ENCODE results near the gene RGS17.

RGS17 gene

DNA sequence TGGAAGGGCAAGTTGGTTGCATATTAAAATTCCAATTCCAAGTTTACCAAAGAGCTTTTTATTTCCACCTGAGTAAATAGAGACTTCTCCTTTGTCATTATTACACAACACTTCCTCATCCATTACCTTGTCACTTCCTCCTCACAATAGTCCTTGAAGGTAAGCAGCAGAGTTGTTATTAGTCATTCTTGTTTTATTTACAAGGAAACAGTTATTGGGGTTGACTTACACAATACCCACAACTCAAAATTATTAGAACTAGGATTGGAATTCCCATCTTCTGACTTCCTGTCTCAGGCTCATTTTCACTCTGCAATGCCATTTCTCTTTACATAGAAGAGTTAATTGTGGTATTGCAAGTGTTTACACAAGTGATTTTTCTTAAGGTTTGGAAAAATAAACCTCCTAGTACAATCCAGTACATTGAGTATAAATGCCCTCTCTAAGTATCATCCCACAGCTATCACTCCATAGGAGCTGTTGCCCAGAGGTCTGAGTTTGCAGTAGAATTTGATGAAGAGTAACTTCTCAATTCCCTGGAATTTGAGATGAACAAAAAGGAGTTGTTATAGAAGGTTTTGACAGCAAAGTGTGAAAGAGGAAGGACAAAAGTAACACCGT, 99.6 kb downstream of the RGS17 start:
- H3K27me3 ChIP-seq (replicated peaks; ENCODE audit: control insufficient read depth, insufficient read depth, low read length) = no peaks in the 10 kb centered on the region

DNA sequence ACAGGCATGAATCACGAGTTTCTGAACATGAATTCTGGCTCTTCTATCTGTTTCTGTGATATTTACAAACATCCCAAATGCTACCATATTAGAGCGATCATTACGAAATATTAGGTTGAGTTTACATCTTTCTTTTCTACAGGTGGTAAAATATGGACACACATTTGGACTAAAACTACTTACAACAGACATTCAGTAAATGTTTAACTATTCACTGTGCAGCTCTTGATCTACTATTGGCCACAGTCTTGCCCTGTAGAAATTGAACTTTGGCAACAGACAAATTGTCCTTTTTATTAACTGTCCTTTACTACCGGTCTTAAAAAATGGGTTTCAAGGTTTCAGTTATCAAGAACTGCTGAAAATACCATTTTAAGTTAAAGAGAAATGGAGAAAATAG, 102.1 kb downstream of the RGS17 start:
- no peak for DNase-seq (ENCODE audit: low read depth)
- no peaks in the 10 kb centered on the region for H3K9me3 ChIP-seq (ENCODE audit: control insufficient read depth, low read length)
- peaks cover 8% of the 10 kb centered on the region for H3K4me1 ChIP-seq (ENCODE audit: control insufficient read depth, insufficient read depth, low read length)
- H3K4me3 ChIP-seq (ENCODE audit: low read length) = no peak overlapping the region
- no peaks in the 10 kb centered on the region for H3K36me3 ChIP-seq (ENCODE audit: control insufficient read depth, insufficient read depth, low read length, severe bottlenecking)
- no peak overlapping the region for H3K9ac ChIP-seq (ENCODE audit: low read length)
- H3K27me3 ChIP-seq (replicated peaks; ENCODE audit: control insufficient read depth, insufficient read depth, low read length) = no peaks in the 10 kb centered on the region

More for the DNA sequence above, 99.6 kb downstream of the RGS17 start:
- Histone ChIP-seq H3K9me3 (ENCODE audit: control insufficient read depth, low read length) (no peaks in the 10 kb centered on the region), H3K9ac (ENCODE audit: low read length) (no peak overlapping the region), H3K36me3 (ENCODE audit: control insufficient read depth, insufficient read depth, low read length, severe bottlenecking) (no peaks in the 10 kb centered on the region), H3K4me3 (ENCODE audit: low read length) (no peak overlapping the region), H3K4me1 (ENCODE audit: control insufficient read depth, insufficient read depth, low read length) (peaks cover 8% of the 10 kb centered on the region)
- DNase-seq (ENCODE audit: low read depth) = peak; percentile 25

DNA sequence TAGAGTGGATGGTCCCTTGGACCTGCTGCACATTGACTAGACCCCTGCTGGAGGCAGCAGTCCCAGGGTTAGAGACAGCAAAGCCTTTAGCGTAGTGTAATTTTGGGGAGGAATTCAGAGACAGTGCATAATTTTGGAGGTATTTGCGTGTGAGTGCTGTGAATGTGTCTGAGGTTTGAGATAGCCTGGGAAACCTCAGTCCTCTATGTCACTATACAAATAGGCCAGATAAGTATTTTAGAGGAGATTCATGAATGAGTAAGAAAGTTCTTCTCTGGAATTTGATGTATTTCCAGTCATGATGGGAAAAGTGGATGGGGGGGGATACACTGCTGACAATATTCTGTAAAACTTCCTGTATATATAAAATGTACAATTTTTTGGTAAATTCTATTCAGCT, 102.8 kb downstream of the RGS17 start:
- Histone ChIP-seq H3K36me3 (ENCODE audit: control insufficient read depth, insufficient read depth, low read length, severe bottlenecking) (no peaks in the 10 kb centered on the region), H3K9ac (ENCODE audit: low read length) (no peak overlapping the region), H3K9me3 (ENCODE audit: control insufficient read depth, low read length) (no peaks in the 10 kb centered on the region), H3K27me3 (replicated peaks; ENCODE audit: control insufficient read depth, insufficient read depth, low read length) (no peaks in the 10 kb centered on the region), H3K4me1 (ENCODE audit: control insufficient read depth, insufficient read depth, low read length) (peaks cover 8% of the 10 kb centered on the region), H3K4me3 (ENCODE audit: low read length) (no peak overlapping the region)
- DNase-seq (ENCODE audit: low read depth) = no peak

DNA sequence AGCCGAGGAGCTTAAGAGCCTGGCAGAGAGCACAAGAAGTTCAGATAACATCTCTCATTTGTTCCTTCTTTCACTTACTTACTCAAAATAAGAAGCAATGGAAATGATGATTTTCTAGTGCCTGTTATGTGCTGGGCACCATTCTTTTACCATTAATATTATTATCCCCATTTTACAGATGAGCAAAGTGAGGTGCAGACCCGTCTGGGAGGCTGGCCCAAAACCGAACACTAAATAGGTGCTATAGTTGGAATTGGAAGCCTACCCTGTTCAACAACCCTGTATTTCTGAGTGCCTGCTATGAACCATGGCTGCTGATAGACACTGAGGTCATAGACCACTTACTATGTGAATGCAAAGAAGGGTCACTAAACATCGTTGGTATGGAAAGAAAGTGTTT, 103.6 kb downstream of the RGS17 start:
- Histone ChIP-seq H3K4me1 (ENCODE audit: control insufficient read depth, insufficient read depth, low read length) (peaks cover 8% of the 10 kb centered on the region), H3K27me3 (replicated peaks; ENCODE audit: control insufficient read depth, insufficient read depth, low read length) (no peaks in the 10 kb centered on the region), H3K36me3 (ENCODE audit: control insufficient read depth, insufficient read depth, low read length, severe bottlenecking) (no peaks in the 10 kb centered on the region), H3K9me3 (ENCODE audit: control insufficient read depth, low read length) (no peaks in the 10 kb centered on the region), H3K4me3 (ENCODE audit: low read length) (no peak overlapping the region), H3K9ac (ENCODE audit: low read length) (no peak overlapping the region)
- no peak for DNase-seq (ENCODE audit: low read depth)

DNA sequence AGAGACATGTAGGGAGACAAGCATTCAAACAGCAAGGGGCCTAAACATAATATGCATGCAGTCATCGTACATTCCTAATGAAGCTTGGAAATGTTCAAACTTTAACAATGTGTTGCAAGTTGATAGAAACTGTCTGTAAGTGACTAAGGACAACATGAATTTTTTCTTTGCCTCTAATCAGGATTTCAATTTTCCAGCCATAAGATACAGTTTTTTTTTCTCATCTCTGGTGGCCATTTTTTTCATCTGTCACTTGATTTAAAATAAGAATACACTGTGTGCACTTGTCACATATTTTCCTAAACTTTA, 106.4 kb downstream of the RGS17 start:
- no peaks in the 10 kb centered on the region for H3K27me3 ChIP-seq (replicated peaks; ENCODE audit: control insufficient read depth, insufficient read depth, low read length)
- H3K4me3 ChIP-seq (ENCODE audit: low read length) = no peak overlapping the region
- no peak for DNase-seq (ENCODE audit: low read depth)
- no peaks in the 10 kb centered on the region for H3K4me1 ChIP-seq (ENCODE audit: control insufficient read depth, insufficient read depth, low read length)
- no peaks in the 10 kb centered on the region for H3K36me3 ChIP-seq (ENCODE audit: control insufficient read depth, insufficient read depth, low read length, severe bottlenecking)
- no peak overlapping the region for H3K9ac ChIP-seq (ENCODE audit: low read length)
- H3K9me3 ChIP-seq (ENCODE audit: control insufficient read depth, low read length) = no peaks in the 10 kb centered on the region

DNA sequence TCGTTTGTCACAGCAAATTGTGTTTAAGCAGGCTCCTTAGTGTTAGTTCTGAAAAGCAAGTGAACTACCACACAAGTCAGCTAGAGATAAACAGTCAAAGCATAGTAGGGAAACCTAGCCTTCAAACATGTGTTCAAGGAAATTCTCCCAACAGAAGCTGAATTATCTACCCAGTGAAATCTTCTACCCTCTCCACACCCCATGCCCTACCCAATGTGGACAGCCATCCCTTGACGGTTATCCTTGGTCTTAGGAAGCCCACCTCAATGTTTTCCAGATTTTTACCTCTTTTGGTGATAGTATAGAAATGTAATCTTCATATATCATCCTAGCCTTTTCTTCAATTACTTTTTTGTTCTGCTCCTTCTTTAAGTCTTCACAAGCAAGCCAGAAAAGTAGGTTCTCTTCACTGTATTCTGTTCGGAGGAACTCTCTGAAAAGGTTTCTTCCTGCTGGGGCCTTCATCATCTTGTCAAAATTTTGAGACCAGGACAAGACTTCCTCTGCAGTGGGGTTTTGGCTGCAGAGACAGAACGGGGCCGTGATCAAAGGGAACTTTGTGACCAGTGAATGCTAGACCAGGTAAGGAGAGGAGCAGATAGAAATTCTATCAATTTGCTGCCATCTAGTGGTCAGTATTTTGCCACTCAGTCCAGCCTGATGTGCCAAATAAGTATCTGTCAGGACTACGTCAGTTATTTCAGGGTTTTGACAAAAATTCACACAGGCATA, 106.9 kb downstream of the RGS17 start:
- Histone ChIP-seq H3K4me3 (ENCODE audit: low read length) (no peak overlapping the region), H3K4me1 (ENCODE audit: control insufficient read depth, insufficient read depth, low read length) (no peaks in the 10 kb centered on the region), H3K9me3 (ENCODE audit: control insufficient read depth, low read length) (no peaks in the 10 kb centered on the region), H3K36me3 (ENCODE audit: control insufficient read depth, insufficient read depth, low read length, severe bottlenecking) (no peaks in the 10 kb centered on the region), H3K9ac (ENCODE audit: low read length) (no peak overlapping the region), H3K27me3 (replicated peaks; ENCODE audit: control insufficient read depth, insufficient read depth, low read length) (no peaks in the 10 kb centered on the region)
- peak; percentile 84 for DNase-seq (ENCODE audit: low read depth)

DNA sequence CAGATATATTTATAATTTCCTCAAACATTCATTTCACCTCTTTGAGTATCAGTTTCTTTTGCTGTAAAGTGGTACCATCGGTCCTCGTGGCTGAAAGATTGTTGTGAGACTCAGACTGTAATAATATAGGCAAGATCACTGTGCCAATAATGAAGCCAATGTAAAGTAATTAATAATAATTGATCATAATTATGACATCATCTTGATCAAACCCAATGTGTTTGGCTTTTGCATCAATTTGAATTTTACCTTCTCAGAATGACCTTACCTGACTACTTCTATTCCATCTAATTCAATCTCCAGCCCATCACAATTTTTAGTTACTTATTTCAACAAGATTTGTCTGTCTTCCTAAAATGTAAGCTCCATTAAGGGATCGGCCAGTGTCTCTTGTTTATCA, 112.7 kb downstream of the RGS17 start:
- no peak for DNase-seq (ENCODE audit: low read depth)
- peaks cover 5% of the 10 kb centered on the region for H3K4me1 ChIP-seq (ENCODE audit: control insufficient read depth, insufficient read depth, low read length)
- H3K4me3 ChIP-seq (ENCODE audit: low read length) = no peak overlapping the region

DNA sequence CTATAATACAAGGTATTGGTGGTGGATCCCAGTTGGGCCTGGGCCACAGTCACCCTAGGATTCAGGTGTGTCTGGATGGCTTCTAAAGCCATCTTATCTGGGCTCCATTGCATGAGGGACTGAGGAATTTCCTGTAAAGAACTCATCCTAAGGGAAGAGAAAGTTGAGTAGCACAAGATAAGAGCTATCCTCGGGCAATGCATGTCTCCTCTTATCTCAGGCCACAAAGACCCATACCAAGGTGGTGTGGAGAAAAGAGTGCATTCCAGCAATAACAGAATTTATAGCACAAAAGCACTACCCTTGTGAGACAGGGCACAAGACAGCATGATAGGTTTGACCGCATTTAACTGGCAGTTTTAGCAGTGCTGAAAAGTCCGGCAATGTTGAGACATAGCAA, 114.2 kb downstream of the RGS17 start:
- Histone ChIP-seq H3K4me3 (ENCODE audit: low read length) (no peak overlapping the region), H3K9me3 (ENCODE audit: control insufficient read depth, low read length) (no peaks in the 10 kb centered on the region), H3K9ac (ENCODE audit: low read length) (no peak overlapping the region), H3K4me1 (ENCODE audit: control insufficient read depth, insufficient read depth, low read length) (peaks cover 9% of the 10 kb centered on the region), H3K27me3 (replicated peaks; ENCODE audit: control insufficient read depth, insufficient read depth, low read length) (no peaks in the 10 kb centered on the region), H3K36me3 (ENCODE audit: control insufficient read depth, insufficient read depth, low read length, severe bottlenecking) (no peaks in the 10 kb centered on the region)
- no peak for DNase-seq (ENCODE audit: low read depth)

More for the DNA sequence above, 112.7 kb downstream of the RGS17 start:
- Histone ChIP-seq H3K36me3 (ENCODE audit: control insufficient read depth, insufficient read depth, low read length, severe bottlenecking) (no peaks in the 10 kb centered on the region), H3K9me3 (ENCODE audit: control insufficient read depth, low read length) (no peaks in the 10 kb centered on the region), H3K9ac (ENCODE audit: low read length) (no peak overlapping the region), H3K27me3 (replicated peaks; ENCODE audit: control insufficient read depth, insufficient read depth, low read length) (no peaks in the 10 kb centered on the region)

DNA sequence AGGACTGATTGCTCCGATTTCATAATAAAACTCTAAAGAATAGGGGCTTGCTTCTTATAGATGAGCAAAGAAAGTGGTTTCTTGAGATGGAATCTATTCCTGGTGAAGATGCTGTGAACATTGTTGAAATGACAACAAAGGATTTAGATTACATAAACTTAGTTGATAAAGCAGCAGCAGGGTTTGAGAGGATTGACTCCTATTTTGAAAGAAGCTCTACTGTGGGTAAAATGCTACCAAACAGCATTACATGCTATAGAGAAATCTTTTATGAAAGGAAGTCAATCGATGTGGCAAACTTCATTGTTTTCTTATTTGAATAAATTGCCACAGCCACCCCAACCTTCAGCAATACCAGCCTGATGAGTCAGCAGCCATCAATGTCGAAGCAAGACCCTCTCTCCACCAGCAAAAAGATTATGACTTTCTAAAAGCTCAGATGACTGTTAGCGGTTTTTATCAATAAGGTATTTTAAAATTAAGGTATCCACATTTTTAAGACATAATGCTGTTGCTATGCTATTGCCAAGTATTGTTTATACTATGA, 115.9 kb downstream of the RGS17 start:
- no peak overlapping the region for H3K4me3 ChIP-seq (ENCODE audit: low read length)
- no peak for DNase-seq (ENCODE audit: low read depth)

DNA sequence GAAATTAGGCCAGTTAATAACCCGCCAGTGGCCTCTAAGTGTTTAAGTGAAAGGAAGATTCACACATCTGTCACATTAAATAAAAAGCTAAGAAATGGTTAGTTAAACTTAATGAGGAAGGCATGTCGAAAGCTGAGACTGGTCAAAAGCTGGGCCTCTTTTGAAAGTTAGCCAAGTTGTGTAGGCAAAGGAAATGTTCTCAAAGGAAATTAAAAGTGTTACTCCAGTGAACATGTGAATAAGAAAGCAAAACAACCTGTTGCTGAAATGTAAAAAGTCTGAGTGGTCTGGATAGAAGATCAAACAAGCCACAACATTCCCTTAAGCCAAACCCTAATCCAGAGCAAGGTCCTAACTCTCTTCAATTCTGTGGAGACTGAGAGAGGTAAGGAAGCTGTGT, 117.6 kb downstream of the RGS17 start:
- no peak overlapping the region for H3K9ac ChIP-seq (ENCODE audit: low read length)
- peaks cover 9% of the 10 kb centered on the region for H3K4me1 ChIP-seq (ENCODE audit: control insufficient read depth, insufficient read depth, low read length)
- DNase-seq (ENCODE audit: low read depth) = peak; percentile 26
- H3K4me3 ChIP-seq (ENCODE audit: low read length) = no peak overlapping the region
- no peaks in the 10 kb centered on the region for H3K27me3 ChIP-seq (replicated peaks; ENCODE audit: control insufficient read depth, insufficient read depth, low read length)
- no peaks in the 10 kb centered on the region for H3K9me3 ChIP-seq (ENCODE audit: control insufficient read depth, low read length)
- H3K36me3 ChIP-seq (ENCODE audit: control insufficient read depth, insufficient read depth, low read length, severe bottlenecking) = no peaks in the 10 kb centered on the region

More for the DNA sequence above, 115.9 kb downstream of the RGS17 start:
- no peaks in the 10 kb centered on the region for H3K27me3 ChIP-seq (replicated peaks; ENCODE audit: control insufficient read depth, insufficient read depth, low read length)
- H3K9ac ChIP-seq (ENCODE audit: low read length) = no peak overlapping the region
- no peaks in the 10 kb centered on the region for H3K36me3 ChIP-seq (ENCODE audit: control insufficient read depth, insufficient read depth, low read length, severe bottlenecking)
- peaks cover 9% of the 10 kb centered on the region for H3K4me1 ChIP-seq (ENCODE audit: control insufficient read depth, insufficient read depth, low read length)
- no peaks in the 10 kb centered on the region for H3K9me3 ChIP-seq (ENCODE audit: control insufficient read depth, low read length)

DNA sequence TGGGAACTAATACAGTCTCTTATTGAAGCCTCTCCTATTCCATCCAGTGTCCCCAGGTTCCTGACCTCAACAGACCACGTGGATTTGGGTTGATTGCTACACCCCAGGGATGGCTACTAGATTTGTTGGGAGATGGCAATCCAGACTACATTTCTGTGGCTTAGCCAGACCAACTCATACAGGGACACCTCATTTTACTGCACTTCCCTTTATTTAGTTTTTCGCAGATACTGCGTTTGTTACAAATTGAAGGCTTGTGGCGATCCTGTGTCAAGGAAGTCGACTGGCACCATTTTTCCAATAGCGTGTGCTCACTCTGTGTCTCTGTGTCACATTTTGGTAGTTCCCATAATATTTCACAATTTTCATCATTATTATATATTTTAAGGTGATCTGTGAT, 118.2 kb downstream of the RGS17 start:
- H3K27me3 ChIP-seq (replicated peaks; ENCODE audit: control insufficient read depth, insufficient read depth, low read length) = no peaks in the 10 kb centered on the region
- no peaks in the 10 kb centered on the region for H3K36me3 ChIP-seq (ENCODE audit: control insufficient read depth, insufficient read depth, low read length, severe bottlenecking)
- no peak overlapping the region for H3K9ac ChIP-seq (ENCODE audit: low read length)
- H3K4me1 ChIP-seq (ENCODE audit: control insufficient read depth, insufficient read depth, low read length) = peaks cover 9% of the 10 kb centered on the region
- no peak overlapping the region for H3K4me3 ChIP-seq (ENCODE audit: low read length)
- no peak for DNase-seq (ENCODE audit: low read depth)
- no peaks in the 10 kb centered on the region for H3K9me3 ChIP-seq (ENCODE audit: control insufficient read depth, low read length)
